ENCODE data around the gene CCDC102B.

DNA sequence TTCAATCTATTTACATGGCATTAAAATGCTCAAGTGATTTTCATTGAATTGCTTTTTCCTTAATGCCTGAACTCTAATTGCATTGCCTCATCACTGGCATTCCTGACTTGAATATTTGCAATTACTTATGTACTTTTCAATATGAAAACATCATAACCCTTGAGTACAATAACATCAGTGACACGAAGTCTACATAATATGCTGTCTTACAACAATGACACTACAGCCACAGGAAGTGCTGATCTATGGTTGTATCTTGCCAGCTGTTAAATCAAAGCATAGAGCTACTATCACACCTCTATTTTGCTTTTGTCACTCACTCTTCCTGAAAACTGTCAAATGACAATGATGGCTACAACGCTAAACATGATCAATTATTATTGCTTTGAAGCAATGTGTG, 156.9 kb downstream of the CCDC102B start:
- TF ChIP-seq EZH2 (IDR thresholded peaks at IDR 0.05) (no peak), POLR2AphosphoS5 (IDR thresholded peaks at IDR 0.05; ENCODE audit: borderline replicate concordance, low read depth, low read length) (no peak), FOXP2 (optimal IDR thresholded peaks at IDR 0.05; ENCODE audit: control extremely low read depth, extremely low read length, insufficient read depth) (no peak)

Data from SK-N-MC (cell line).